DND-41 (cell line): ENCODE measurements around the gene ZNF138.
A peak's percentile ranks its signal among the peaks of the same experiment; 100 is the strongest.

Source experiments
- ATAC-seq: fragments of 200-7000 bp; cut with Tn5 transposase; 3 replicates; pipeline ENCODE4 v1.9.1; 2021; ENCODE audit warnings: low read depth; ENCODE audit not compliant: insufficient read depth
- DNase-seq: peaks from one replicate; pipeline ENCODE4 v3.0.0-alpha.2; 2020
- H2AFZ ChIP-seq: 2 replicates; pipeline ENCODE4 v1.6.0; 2012; ENCODE audit warnings: low read depth, low read length
- H3K27ac ChIP-seq: 2 replicates; pipeline ENCODE4 v1.5.1; 2012; ENCODE audit warnings: low read length, inconsistent platforms
- H3K27me3 ChIP-seq: fragments of 200-600 bp; sonication (generic); 2 replicates; pipeline ENCODE4 v1.6.0; 2012; ENCODE audit warnings: low read length, mild to moderate bottlenecking, inconsistent platforms; ENCODE audit not compliant: insufficient read depth, poor library complexity
- H3K36me3 ChIP-seq: 2 replicates; pipeline ENCODE4 v1.5.1; 2012; ENCODE audit warnings: low read length, inconsistent platforms; ENCODE audit not compliant: insufficient read depth
- H3K4me1 ChIP-seq: 2 replicates; pipeline ENCODE4 v1.5.1; 2012; ENCODE audit warnings: mild to moderate bottlenecking, low read length; ENCODE audit not compliant: insufficient read depth
- H3K4me2 ChIP-seq: 2 replicates; pipeline ENCODE4 v1.6.0; 2012; ENCODE audit warnings: mild to moderate bottlenecking, moderate library complexity, low read length, inconsistent platforms; ENCODE audit not compliant: insufficient read depth
- H3K4me3 ChIP-seq, 2 experiments: fragments of 200-600 bp in 1 of 2; shearing (Covaris generic) in 1 of 2; 2 replicates each; pipeline ENCODE4 v1.5.1; 2012 to 2016; ENCODE audit warnings: inconsistent platforms in 2 of 2, low read length in 2 of 2, mild to moderate bottlenecking in 2 of 2, low read depth in 1 of 2, moderate library complexity in 1 of 2
- H3K79me2 ChIP-seq: 2 replicates; pipeline ENCODE4 v1.6.0; 2012; ENCODE audit warnings: low read length, inconsistent platforms; ENCODE audit not compliant: insufficient read depth
- H3K9ac ChIP-seq: 2 replicates; pipeline ENCODE4 v1.6.0; 2012; ENCODE audit warnings: low read depth, mild to moderate bottlenecking, inconsistent platforms, low read length, moderate library complexity
- H3K9me3 ChIP-seq: 2 replicates; pipeline ENCODE4 v1.5.1; 2012; ENCODE audit warnings: low read length, moderate library complexity, mild to moderate bottlenecking, inconsistent platforms; ENCODE audit not compliant: insufficient read depth, severe bottlenecking
- H4K20me1 ChIP-seq: 2 replicates; pipeline ENCODE4 v1.6.0; 2012; ENCODE audit warnings: low read length; ENCODE audit not compliant: insufficient read depth
- EZH2 ChIP-seq: IDR thresholded peaks from 3 replicates; pipeline ENCODE4 v1.6.1; 2012; ENCODE audit warnings: borderline replicate concordance, low read depth, mild to moderate bottlenecking, moderate library complexity, low read length, inconsistent platforms; ENCODE audit not compliant: severe bottlenecking
- TF ChIP-seq, protein P1 (sequence below): IDR thresholded peaks from 2 replicates; pipeline ENCODE4 v1.5.1; 2012; ENCODE audit warnings: borderline replicate concordance, low read length, moderate library complexity, mild to moderate bottlenecking; ENCODE audit not compliant: poor library complexity, severe bottlenecking; ENCODE audit errors: extremely low read depth

Gene ZNF138

DNA sequence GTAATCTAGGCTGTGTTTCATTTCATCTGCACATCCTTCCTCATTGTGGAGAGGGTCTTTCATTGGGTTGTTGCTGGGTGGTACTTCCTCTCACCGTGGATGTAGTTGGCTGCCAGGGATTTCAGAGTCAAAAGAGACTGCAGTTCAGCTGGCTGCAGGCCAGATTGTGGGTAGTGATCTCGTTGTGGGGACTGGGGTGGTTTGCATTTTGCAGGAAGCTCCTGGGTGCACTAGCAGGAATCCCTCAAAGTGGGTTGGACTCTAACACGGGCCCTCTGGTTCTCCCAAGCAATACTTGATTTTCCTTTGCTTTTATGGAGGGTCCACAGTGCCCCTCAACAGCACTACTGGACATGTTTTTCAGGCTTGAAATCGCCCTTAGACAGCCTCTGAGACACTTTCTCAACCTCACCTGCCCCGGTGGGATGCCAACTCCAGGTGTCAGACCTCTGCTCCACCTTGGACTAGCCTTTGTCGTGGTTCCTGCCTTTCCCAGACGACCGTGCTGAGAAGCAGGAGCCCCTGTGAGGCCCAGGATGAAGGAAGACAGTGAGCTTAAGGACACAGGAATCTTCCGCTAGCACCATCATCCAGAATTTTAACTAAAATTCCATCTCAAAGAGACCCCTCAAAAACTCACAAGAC lies 85.0 kb downstream of the ZNF138 start:
- Histone ChIP-seq H3K9ac (no peak overlapping the region), H3K9me3 (peaks cover 80% of the 10 kb centered on the region), H3K4me3 (no peak overlapping the region), H3K4me1 (peaks cover 3% of the 10 kb centered on the region; the same call in 1 of the 2 replicates), H2AFZ (no peak overlapping the region), H3K36me3 (no peaks in the 10 kb centered on the region), H3K79me2 (no peaks in the 10 kb centered on the region), H3K27me3 (no peaks in the 10 kb centered on the region), H4K20me1 (no peaks in the 10 kb centered on the region), H3K27ac (no peak overlapping the region), H3K4me2 (no peak overlapping the region)
- TF ChIP-seq, protein P1, sequence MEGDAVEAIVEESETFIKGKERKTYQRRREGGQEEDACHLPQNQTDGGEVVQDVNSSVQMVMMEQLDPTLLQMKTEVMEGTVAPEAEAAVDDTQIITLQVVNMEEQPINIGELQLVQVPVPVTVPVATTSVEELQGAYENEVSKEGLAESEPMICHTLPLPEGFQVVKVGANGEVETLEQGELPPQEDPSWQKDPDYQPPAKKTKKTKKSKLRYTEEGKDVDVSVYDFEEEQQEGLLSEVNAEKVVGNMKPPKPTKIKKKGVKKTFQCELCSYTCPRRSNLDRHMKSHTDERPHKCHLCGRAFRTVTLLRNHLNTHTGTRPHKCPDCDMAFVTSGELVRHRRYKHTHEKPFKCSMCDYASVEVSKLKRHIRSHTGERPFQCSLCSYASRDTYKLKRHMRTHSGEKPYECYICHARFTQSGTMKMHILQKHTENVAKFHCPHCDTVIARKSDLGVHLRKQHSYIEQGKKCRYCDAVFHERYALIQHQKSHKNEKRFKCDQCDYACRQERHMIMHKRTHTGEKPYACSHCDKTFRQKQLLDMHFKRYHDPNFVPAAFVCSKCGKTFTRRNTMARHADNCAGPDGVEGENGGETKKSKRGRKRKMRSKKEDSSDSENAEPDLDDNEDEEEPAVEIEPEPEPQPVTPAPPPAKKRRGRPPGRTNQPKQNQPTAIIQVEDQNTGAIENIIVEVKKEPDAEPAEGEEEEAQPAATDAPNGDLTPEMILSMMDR = no peak
- no peak for TF ChIP-seq EZH2
- ATAC-seq = no peak
- peak; percentile 17 for DNase-seq

GRCh38 chr7:64879800-64880199 lies 85.6 kb downstream of the ZNF138 start:
- peaks cover 80% of the 10 kb centered on the region for H3K9me3 ChIP-seq
- H3K27me3 ChIP-seq = no peaks in the 10 kb centered on the region
- H3K27ac ChIP-seq = no peak overlapping the region

GRCh38 chr7:64880322-64881297 lies 86.4 kb downstream of the ZNF138 start:
- Histone ChIP-seq H3K9me3 (peaks cover 72% of the 10 kb centered on the region), H3K27ac (no peak overlapping the region), H3K9ac (no peak overlapping the region), H3K79me2 (no peaks in the 10 kb centered on the region), H3K4me3 (no peak overlapping the region), H4K20me1 (no peaks in the 10 kb centered on the region), H3K4me1 (no peaks in the 10 kb centered on the region), H2AFZ (no peak overlapping the region), H3K36me3 (no peaks in the 10 kb centered on the region), H3K4me2 (no peak overlapping the region), H3K27me3 (no peaks in the 10 kb centered on the region)
- ATAC-seq (no peak), DNase-seq (no peak)
- TF ChIP-seq, protein P1 = no peak
- no peak for TF ChIP-seq EZH2

More at GRCh38 chr7:64879800-64880199, 85.6 kb downstream of the ZNF138 start:
- no peaks in the 10 kb centered on the region for H3K36me3 ChIP-seq
- H3K4me3 ChIP-seq = no peak overlapping the region
- no peak overlapping the region for H3K4me2 ChIP-seq
- DNase-seq = no peak
- no peak for ATAC-seq
- no peak for TF ChIP-seq EZH2
- TF ChIP-seq, protein P1 = no peak
- no peaks in the 10 kb centered on the region for H3K79me2 ChIP-seq
- no peaks in the 10 kb centered on the region for H4K20me1 ChIP-seq
- H3K4me1 ChIP-seq = no peaks in the 10 kb centered on the region
- no peak overlapping the region for H2AFZ ChIP-seq
- no peak overlapping the region for H3K9ac ChIP-seq
